Purkinje cell (primary cell): ENCODE measurements around the gene RETSAT. TPM values are rescaled to one million over a fixed set of nuclear protein-coding genes. Genes with fewer than 3 reads are reported as not detected.

Source experiments
- polyA plus RNA-seq: library from polyadenylated mRNA; unstranded; fragments of >200 nt; fragmentation: Nextera tagmentation; gene quantifications from 2 replicates; pipeline ENCODE4 v1.2.1, GENCODE V29; 2014

The RETSAT gene
- polyA plus RNA-seq, result 7.1 and 8.2 TPM in 2 replicates

GRCh38 chr2:85354286-85355072, at the start of gene RETSAT, which contains the start of gene ELMOD3:
TSS of gene RETSAT (minus strand) at chr2:85354528. CDS start at chr2:85354507, 21 bp downstream.
TSS of gene ELMOD3 (plus strand) at chr2:85354769. CDS start at chr2:85357199, 2,430 bp downstream.

GRCh38 chr2:85327822-85328617, 26.3 kb downstream of the RETSAT start, which contains the start of gene TGOLN2:
TSS of gene TGOLN2 (minus strand) at chr2:85327989. CDS start at chr2:85327962, 27 bp downstream.

Other genes with a start within 250 kb of the RETSAT start
- gene TCF7L1, start 221.1 kb downstream of the RETSAT start, polyA plus RNA-seq, result 1.3 and 2.6 TPM in 2 replicates
- gene TGOLN2, start 26.5 kb downstream of the RETSAT start, polyA plus RNA-seq, result 48.7 and 57.9 TPM in 2 replicates
- 2.1 and 4.9 TPM in 2 replicates for gene ELMOD3, start 241 bp upstream of the RETSAT start, polyA plus RNA-seq
- 0.65 TPM in 1 of 2 replicates, not detected in the other for gene CAPG, start 55.8 kb upstream of the RETSAT start, polyA plus RNA-seq
- gene SH2D6, start 64.2 kb upstream of the RETSAT start, polyA plus RNA-seq, result not detected in 2 replicates
- gene MAT2A, start 184.6 kb upstream of the RETSAT start, polyA plus RNA-seq, result 56.5 and 69.3 TPM in 2 replicates
- 14.1 and 36.9 TPM in 2 replicates for gene GGCX, start 207.0 kb upstream of the RETSAT start, polyA plus RNA-seq
- 1.6 and 7.8 TPM in 2 replicates for gene VAMP8, start 223.1 kb upstream of the RETSAT start, polyA plus RNA-seq
- gene VAMP5, start 229.9 kb upstream of the RETSAT start, polyA plus RNA-seq, result 8.0 and 12.1 TPM in 2 replicates
- gene RNF181, start 241.2 kb upstream of the RETSAT start, polyA plus RNA-seq, result 243 and 314 TPM in 2 replicates
- 0.46 TPM in 1 of 2 replicates, not detected in the other for gene TMEM150A, start 248.2 kb upstream of the RETSAT start, polyA plus RNA-seq